Erythroblast (primary cell): ENCODE measurements around the gene ZFYVE28.

Experiments used
- GATA1 ChIP-seq: IDR thresholded peaks from 2 replicates; pipeline ENCODE4 v1.6.1; 2011; ENCODE audit warnings: low read depth, mild to moderate bottlenecking, control low read depth, low read length, moderate library complexity
- POLR2A ChIP-seq: IDR thresholded peaks from 2 replicates; pipeline ENCODE4 v1.6.1; 2011; ENCODE audit warnings: mild to moderate bottlenecking, low read length

DNA sequence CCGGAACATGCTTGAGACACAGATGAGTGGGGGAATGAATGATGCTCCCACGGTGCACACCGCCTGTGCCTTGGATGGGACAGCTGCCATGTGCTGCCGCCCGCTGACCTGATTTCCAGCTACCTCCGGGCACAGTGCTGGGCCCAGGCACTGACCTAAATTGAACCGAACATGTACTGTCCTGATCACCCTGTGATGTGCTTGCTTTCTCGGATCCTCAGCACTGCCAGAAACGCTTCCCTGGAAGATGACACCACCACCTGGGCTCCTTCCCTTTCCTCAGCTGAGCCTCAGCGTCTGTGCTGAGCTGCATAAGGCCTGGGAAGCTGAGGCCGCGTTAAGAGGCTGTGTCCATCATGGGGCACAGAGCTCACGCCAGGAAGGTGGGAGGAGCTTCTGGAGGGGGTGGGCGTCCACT, 117.2 kb downstream of the ZFYVE28 start:
- no peak for TF ChIP-seq POLR2A
- TF ChIP-seq GATA1 = no peak
